EL (cell line): ENCODE data around the gene LMNA.
A peak's percentile ranks its signal among the peaks of the same experiment; 100 is the strongest.
"Not testable (repeated sequence)": the region's sequence is repeated elsewhere in the genome, so short reads cannot be mapped to it uniquely, and the experiment has no call there.

Source experiments
- DNase-seq: peaks from one replicate; pipeline ENCODE4 v3.0.0-alpha.2; 2016

The LMNA gene

GRCh38 chr1:156122519-156123355, 8.2 kb downstream of the LMNA start:
- peak; percentile 94 for DNase-seq

GRCh38 chr1:156123356-156124196, 9.1 kb downstream of the LMNA start:
- DNase-seq = peak; percentile 98

GRCh38 chr1:156124557-156125483, 10.3 kb downstream of the LMNA start:
- no peak for DNase-seq

GRCh38 chr1:156125544-156125943, 11.0 kb downstream of the LMNA start:
- not testable (repeated sequence) for DNase-seq

GRCh38 chr1:156126043-156126629, 11.6 kb downstream of the LMNA start:
- peak; percentile 98 for DNase-seq

GRCh38 chr1:156126630-156127534, 12.4 kb downstream of the LMNA start:
- DNase-seq = peak; percentile 98

GRCh38 chr1:156128308-156128653, 13.8 kb downstream of the LMNA start:
- DNase-seq = peak; percentile 25

GRCh38 chr1:156128654-156129597, 14.4 kb downstream of the LMNA start:
- peak; percentile 58 for DNase-seq

- DNase-seq = peak; percentile 99
These were observed 15.4 kb downstream of the LMNA start for GRCh38 chr1:156129687-156130577.

- DNase-seq = no peak
These were observed 16.0 kb downstream of the LMNA start for GRCh38 chr1:156130578-156130942.

GRCh38 chr1:156134716-156135435, 20.4 kb downstream of the LMNA start:
- no peak for DNase-seq

- no peak for DNase-seq
These were observed 21.7 kb downstream of the LMNA start for GRCh38 chr1:156135930-156136871.

- no peak for DNase-seq
These were observed 22.5 kb downstream of the LMNA start for GRCh38 chr1:156136970-156137483.

GRCh38 chr1:156138458-156138867, 24.0 kb downstream of the LMNA start:
- DNase-seq = no peak

- peak; percentile 23 for DNase-seq
These were observed 26.6 kb downstream of the LMNA start for GRCh38 chr1:156140879-156141707.
